Endodermal cell (in vitro differentiated cells): ENCODE measurements around the gene PKD2. TPM values are rescaled to one million over a fixed set of nuclear protein-coding genes. Genes with fewer than 3 reads are reported as not detected.

Experiments used
- DNase-seq: peaks from one replicate; pipeline ENCODE4 v3.0.0-alpha.2; 2017
- H3K27ac ChIP-seq: 2 replicates; pipeline ENCODE4 v1.5.1; 2013; ENCODE audit warnings: mild to moderate bottlenecking, low read depth, low read length, moderate library complexity
- H3K27me3 ChIP-seq: 2 replicates; pipeline ENCODE4 v1.6.1; 2013; ENCODE audit warnings: mild to moderate bottlenecking, low read length, moderate library complexity; ENCODE audit not compliant: insufficient read depth, control insufficient read depth, poor library complexity, severe bottlenecking
- H3K36me3 ChIP-seq: 2 replicates; pipeline ENCODE4 v1.7.0; 2013; ENCODE audit warnings: mild to moderate bottlenecking, low read length, moderate library complexity; ENCODE audit not compliant: control insufficient read depth, insufficient read depth
- H3K4me1 ChIP-seq: one replicate; pipeline ENCODE4 v1.7.0; 2013; ENCODE audit warnings: low read length; ENCODE audit not compliant: control insufficient read depth, insufficient read depth
- H3K4me3 ChIP-seq: 2 replicates; pipeline ENCODE4 v1.5.1; 2013; ENCODE audit warnings: mild to moderate bottlenecking, low read length, moderate library complexity
- H3K9ac ChIP-seq: 2 replicates; pipeline ENCODE4 v1.6.1; 2013; ENCODE audit warnings: mild to moderate bottlenecking, low read length, moderate library complexity; ENCODE audit not compliant: poor library complexity, severe bottlenecking; ENCODE audit errors: extremely low read depth
- H3K9me3 ChIP-seq: 2 replicates; pipeline ENCODE4 v1.6.1; 2013; ENCODE audit warnings: mild to moderate bottlenecking, low read length, moderate library complexity; ENCODE audit not compliant: control insufficient read depth
- H3K27ac Mint-ChIP-seq: 2 replicates; pipeline ENCODE4 v1.8.0; 2020; ENCODE audit warnings: mixed read lengths
- H3K27me3 Mint-ChIP-seq: 2 replicates; pipeline ENCODE4 v1.8.0; 2021; ENCODE audit warnings: mild to moderate bottlenecking, mixed read lengths; ENCODE audit not compliant: insufficient read depth
- H3K36me3 Mint-ChIP-seq: 2 replicates; pipeline ENCODE4 v1.8.0; 2020; ENCODE audit warnings: low read depth, mixed read lengths
- H3K4me1 Mint-ChIP-seq: 2 replicates; pipeline ENCODE4 v1.8.0; 2020; ENCODE audit warnings: mixed read lengths
- H3K4me3 Mint-ChIP-seq: 2 replicates; pipeline ENCODE4 v1.8.0; 2020; ENCODE audit warnings: mild to moderate bottlenecking, moderate library complexity, mixed read lengths
- H3K9me3 Mint-ChIP-seq: 2 replicates; pipeline ENCODE4 v1.8.0; 2020; ENCODE audit warnings: mild to moderate bottlenecking, mixed read lengths
- WGBS, 2 experiments: methylation state at CpG; one replicate each; pipeline versions ENCODE4 v1.1.5 to v1.1.7; 2013; ENCODE audit warnings: missing lambda C conversion rate in 2 of 2, mixed read lengths in 1 of 2; ENCODE audit not compliant: insufficient coverage in 1 of 2, insufficient read length in 1 of 2; 5-methylcytosine and 5-hydroxymethylcytosine counted together
- total RNA-seq, 2 donors: library from RNA; stranded (reverse); fragmentation: NEBNext Ultra II Directional in 1 of 2; extraction: Animal tissue kit (Norgen Biotek cat#: 25700) in 1 of 2; gene quantifications; 2 replicates in 1 of 2; 3 replicates in 1 of 2; pipeline ENCODE4 v1.2.1, GENCODE V29; 2021
- TF ChIP-seq, protein P1 (sequence below): fragments of 200-600 bp; sonication (generic); conservative IDR thresholded peaks from 2 replicates; pipeline ENCODE4 v1.5.0; 2021; ENCODE audit warnings: antibody characterized with exemption, mild to moderate bottlenecking

The PKD2 gene
- total RNA-seq, 2 donors from 2014 or later = 31.4 to 34.2 TPM

- WGBS, 2 experiments = 0% methylated on average over 10 to 51 of the region's 51 CpGs
- peak overlapping the region; percentile 89 for H3K4me3 ChIP-seq
- Mint-ChIP-seq H3K9me3 (no peaks in the 10 kb centered on the region), H3K36me3 (no peaks in the 10 kb centered on the region), H3K4me3 (peak overlapping the region; percentile 76), H3K27ac (peak overlapping the region; percentile 78), H3K4me1 (peaks cover 30% of the 10 kb centered on the region), H3K27me3 (peaks cover 25% of the 10 kb centered on the region)
- H3K4me1 ChIP-seq = peaks cover 3% of the 10 kb centered on the region
- TF ChIP-seq, protein P1, sequence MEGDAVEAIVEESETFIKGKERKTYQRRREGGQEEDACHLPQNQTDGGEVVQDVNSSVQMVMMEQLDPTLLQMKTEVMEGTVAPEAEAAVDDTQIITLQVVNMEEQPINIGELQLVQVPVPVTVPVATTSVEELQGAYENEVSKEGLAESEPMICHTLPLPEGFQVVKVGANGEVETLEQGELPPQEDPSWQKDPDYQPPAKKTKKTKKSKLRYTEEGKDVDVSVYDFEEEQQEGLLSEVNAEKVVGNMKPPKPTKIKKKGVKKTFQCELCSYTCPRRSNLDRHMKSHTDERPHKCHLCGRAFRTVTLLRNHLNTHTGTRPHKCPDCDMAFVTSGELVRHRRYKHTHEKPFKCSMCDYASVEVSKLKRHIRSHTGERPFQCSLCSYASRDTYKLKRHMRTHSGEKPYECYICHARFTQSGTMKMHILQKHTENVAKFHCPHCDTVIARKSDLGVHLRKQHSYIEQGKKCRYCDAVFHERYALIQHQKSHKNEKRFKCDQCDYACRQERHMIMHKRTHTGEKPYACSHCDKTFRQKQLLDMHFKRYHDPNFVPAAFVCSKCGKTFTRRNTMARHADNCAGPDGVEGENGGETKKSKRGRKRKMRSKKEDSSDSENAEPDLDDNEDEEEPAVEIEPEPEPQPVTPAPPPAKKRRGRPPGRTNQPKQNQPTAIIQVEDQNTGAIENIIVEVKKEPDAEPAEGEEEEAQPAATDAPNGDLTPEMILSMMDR = no peak
- H3K27me3 ChIP-seq = no peaks in the 10 kb centered on the region
- H3K27ac ChIP-seq = no peak overlapping the region
- DNase-seq = peak; percentile 81
- peak overlapping the region; percentile 38 for H3K9ac ChIP-seq
- H3K36me3 ChIP-seq = no peaks in the 10 kb centered on the region
- H3K9me3 ChIP-seq = no peaks in the 10 kb centered on the region
Observed at GRCh38 chr4:88008122-88008742, 797 bp downstream of the PKD2 start.

DNA sequence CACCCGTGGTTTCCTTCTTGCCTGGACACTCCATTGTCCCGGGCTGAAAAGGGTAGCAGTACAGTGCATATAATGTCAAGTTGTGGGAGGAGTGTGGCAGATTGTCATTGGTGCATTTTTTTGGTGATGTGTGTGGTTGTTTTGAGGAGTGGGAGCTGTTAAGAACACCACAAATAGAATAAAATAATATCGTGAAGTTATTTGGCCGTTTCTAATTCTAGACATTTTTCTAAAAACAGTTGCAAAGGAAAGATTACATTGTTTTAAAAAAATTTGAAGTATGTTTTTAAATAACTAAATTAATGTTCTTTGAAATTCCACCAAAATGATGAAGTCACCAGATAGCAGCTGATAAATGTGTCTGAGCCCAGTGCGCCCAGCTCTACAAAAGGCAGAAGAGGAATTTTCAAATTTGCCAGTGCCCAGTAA lies 1.3 kb downstream of the PKD2 start:
- H3K9me3 ChIP-seq = no peaks in the 10 kb centered on the region
- Mint-ChIP-seq H3K27ac (peak overlapping the region; percentile 78), H3K36me3 (no peaks in the 10 kb centered on the region), H3K27me3 (peaks cover 24% of the 10 kb centered on the region), H3K9me3 (no peaks in the 10 kb centered on the region), H3K4me3 (peak overlapping the region; percentile 76), H3K4me1 (peaks cover 35% of the 10 kb centered on the region)
- no peak overlapping the region for H3K27ac ChIP-seq
- peak overlapping the region; percentile 38 for H3K9ac ChIP-seq
- TF ChIP-seq, protein P1 = no peak
- 7 to 24% methylated on average over 3 of the region's 5 CpGs for WGBS, 2 experiments
- no peaks in the 10 kb centered on the region for H3K27me3 ChIP-seq
- no peaks in the 10 kb centered on the region for H3K36me3 ChIP-seq
- DNase-seq = no peak
- peak overlapping the region; percentile 89 for H3K4me3 ChIP-seq
- H3K4me1 ChIP-seq = peaks cover 3% of the 10 kb centered on the region

DNA sequence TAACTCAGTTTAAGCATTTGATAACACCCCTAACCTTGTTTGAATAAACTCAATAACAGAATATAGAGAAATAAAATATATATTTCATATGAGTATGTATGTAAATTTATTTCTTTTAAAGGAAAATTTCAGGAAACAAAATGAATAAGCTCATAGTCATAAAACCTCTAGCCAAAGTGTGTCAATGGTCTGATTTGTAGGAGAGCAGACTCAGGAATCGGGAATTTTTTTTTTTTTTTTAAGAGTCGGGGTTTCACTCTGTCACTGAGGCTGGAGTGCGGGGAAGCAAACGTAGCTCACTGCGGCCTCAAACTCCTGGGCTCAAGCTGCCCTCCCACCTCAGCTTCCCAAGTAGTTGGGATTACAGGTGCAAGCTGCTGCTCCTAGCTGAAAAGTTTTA lies 2.4 kb downstream of the PKD2 start:
- Histone ChIP-seq H3K4me1 (peaks cover 3% of the 10 kb centered on the region), H3K36me3 (no peaks in the 10 kb centered on the region), H3K9ac (no peak overlapping the region), H3K27me3 (no peaks in the 10 kb centered on the region), H3K27ac (no peak overlapping the region), H3K4me3 (peak overlapping the region; percentile 89), H3K9me3 (no peaks in the 10 kb centered on the region)
- DNase-seq = no peak
- 55 to 68% methylated on average over 4 to 5 of the region's 5 CpGs for WGBS, 2 experiments
- TF ChIP-seq, protein P1 = no peak
- Mint-ChIP-seq H3K27ac (no peak overlapping the region), H3K27me3 (peaks cover 19% of the 10 kb centered on the region), H3K4me3 (no peak overlapping the region), H3K4me1 (peaks cover 38% of the 10 kb centered on the region), H3K36me3 (no peaks in the 10 kb centered on the region), H3K9me3 (no peaks in the 10 kb centered on the region)
